ENCODE measurements around the gene CIITA. TPM values are rescaled to one million over a fixed set of nuclear protein-coding genes. Genes with fewer than 3 reads are reported as not detected.

The CIITA gene
- total RNA-seq, 1 donor from 2014 or later: 1.0 TPM

DNA sequence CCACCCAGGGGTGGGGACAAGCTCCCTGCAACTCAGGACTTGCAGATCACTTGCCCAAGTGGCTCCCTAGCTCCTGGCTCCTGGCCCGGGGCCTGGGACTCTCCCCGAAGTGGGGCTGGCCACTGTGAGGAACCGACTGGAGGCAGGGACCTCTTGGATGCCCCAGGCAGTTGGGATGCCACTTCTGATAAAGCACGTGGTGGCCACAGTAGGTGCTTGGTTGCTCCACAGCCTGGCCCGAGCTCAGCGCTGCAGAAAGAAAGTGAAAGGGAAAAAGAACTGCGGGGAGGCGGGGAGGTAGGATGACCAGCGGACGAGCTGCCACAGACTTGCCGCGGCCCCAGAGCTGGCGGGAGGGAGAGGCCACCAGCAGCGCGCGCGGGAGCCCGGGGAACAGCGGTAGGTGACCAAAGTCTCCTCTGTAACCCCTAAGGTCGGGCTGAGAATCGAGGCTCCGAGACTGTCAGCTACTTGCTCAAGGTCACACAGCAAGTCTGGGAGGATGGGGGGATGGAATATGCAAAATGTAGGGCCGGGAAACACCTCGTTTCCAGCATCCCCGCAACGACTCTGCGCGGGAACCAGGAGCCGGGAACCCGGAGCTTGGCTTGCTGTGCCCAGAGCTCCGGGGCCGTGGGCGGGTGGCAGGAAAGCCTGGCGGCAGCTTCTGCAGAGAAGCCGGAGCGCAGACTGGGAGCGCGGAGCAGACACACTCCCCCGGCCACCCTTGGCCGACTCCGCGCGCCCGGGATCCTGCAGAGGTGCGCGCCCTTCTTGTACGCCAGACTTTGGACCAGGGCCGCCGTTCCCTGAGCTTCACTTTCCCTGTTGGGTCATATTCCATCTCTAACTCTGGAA lies 1.9 kb downstream of the CIITA start:
- H3K9me3 ChIP-seq (ENCODE audit: control insufficient read depth in 3 of 3, low read length in 3 of 3): no peaks in the 10 kb centered on the region
- H3K27ac ChIP-seq (ENCODE audit: low read depth, low read length): peak overlapping the region; percentile 54
- H3K4me3 ChIP-seq (ENCODE audit: low read length in 3 of 3): peak overlapping the region; percentile 76 to 83 (median 82)
- H3K27me3 ChIP-seq (ENCODE audit: control insufficient read depth in 3 of 3, insufficient read depth in 3 of 3, low read length in 3 of 3): peaks cover 12 to 43% (median 13%) of the 10 kb centered on the region in 3 donors
- H3K9ac ChIP-seq (ENCODE audit: low read depth in 1 of 3, low read length in 3 of 3): peak overlapping the region; percentile 70 to 75 (median 70)
- no peaks in the 10 kb centered on the region for H3K36me3 ChIP-seq (ENCODE audit: control insufficient read depth in 3 of 3, insufficient read depth in 3 of 3, low read length in 3 of 3)
- peaks cover 25 to 34% (median 31%) of the 10 kb centered on the region in 3 donors for H3K4me1 ChIP-seq (ENCODE audit: control insufficient read depth in 3 of 3, insufficient read depth in 3 of 3, low read length in 3 of 3)

DNA sequence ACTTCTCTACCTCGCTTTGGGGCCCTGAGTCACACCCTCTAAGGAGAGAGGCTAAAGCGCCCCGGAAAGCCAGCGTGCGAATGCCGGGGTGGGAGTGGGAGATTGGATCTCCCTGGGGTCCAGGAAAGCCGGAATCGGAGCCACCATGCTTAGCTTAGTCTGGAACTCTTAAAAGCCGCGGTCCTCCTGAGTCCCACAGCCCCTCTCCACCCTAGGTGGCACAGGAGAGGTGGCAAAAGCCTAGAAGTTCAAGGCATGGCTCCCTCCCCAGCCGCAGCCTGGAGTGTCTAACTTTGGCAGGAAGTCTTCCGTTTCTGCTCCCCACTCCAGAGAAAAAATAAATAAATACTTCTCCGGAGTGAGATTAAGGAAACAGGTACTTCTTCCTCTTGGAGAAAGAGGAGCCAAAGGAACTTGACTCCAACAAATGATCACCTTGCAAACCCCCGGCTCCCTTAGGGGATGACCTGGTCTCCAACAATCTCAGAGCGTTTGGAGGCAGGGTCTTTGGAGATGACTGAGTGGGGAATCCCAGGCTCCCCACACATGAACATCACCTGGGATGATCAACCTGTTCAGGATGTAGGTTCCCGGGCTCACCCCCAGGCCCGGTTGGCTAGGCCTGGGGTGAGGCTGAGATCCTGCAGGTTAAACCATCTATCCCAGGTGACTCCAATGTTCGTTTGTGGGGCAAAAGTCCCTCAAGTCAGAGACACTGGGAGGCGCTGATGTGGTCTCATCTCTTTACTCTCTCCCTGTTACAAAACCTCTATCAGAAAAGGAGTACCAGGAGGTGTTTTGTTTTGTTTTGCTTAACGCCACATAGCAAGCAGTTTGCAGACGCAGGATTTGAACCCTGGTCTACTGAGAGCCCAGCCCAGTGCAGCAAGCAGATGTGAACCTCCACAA lies 2.9 kb downstream of the CIITA start:
- Histone ChIP-seq H3K9ac (ENCODE audit: low read depth in 1 of 3, low read length in 3 of 3) (peak overlapping the region in 2 of 3 donors; percentile 70 to 75), H3K27ac (ENCODE audit: low read depth, low read length) (peak overlapping the region; percentile 54), H3K4me1 (ENCODE audit: control insufficient read depth in 3 of 3, insufficient read depth in 3 of 3, low read length in 3 of 3) (peaks cover 30 to 42% (median 39%) of the 10 kb centered on the region in 3 donors), H3K36me3 (ENCODE audit: control insufficient read depth in 3 of 3, insufficient read depth in 3 of 3, low read length in 3 of 3) (no peaks in the 10 kb centered on the region), H3K9me3 (ENCODE audit: control insufficient read depth in 3 of 3, low read length in 3 of 3) (no peaks in the 10 kb centered on the region), H3K4me3 (ENCODE audit: low read length in 3 of 3) (peak overlapping the region; percentile 76 to 83 (median 82)), H3K27me3 (ENCODE audit: control insufficient read depth in 3 of 3, insufficient read depth in 3 of 3, low read length in 3 of 3) (peaks cover 8 to 35% (median 11%) of the 10 kb centered on the region in 3 donors)

DNA sequence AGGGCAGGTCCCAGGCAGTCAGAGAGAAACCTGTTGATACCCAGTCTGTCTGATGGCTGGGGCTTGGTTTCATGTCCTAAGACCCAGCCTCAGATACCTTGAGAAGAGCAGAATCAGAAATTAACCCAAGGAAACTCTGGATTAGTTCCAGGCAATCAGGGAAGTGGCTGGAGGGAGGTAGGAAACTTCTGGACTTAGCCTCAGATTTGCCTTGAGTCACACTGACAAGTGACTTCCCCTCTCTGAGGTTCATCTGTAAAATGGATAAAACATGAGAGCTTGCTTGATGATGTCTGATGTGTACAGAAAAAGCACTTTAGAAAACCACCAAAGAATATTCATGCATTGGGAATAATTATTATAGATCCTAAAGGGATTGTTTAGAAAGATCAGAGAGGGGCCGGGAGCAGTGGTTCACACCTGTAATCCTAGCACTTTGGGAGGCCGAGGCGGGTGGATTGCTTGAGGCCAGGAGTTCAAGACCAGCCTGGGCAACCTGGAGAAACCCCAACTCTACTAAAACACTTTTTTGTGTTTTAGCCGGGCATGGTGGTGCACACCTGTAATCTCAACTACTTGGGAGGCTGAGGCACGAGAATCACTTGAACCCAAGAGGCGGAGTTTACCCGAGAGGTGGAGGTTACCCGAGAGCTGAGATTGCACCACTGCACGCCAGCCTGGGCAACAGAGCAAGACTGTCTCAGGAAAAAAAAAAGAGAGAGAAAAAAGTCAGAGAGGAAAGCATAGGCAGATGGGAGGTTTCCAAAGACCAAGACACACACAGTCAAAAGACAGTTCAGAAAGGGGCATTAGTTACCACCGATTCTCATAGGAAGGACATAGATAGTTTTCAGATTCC lies 3.8 kb downstream of the CIITA start:
- Histone ChIP-seq H3K27me3 (ENCODE audit: control insufficient read depth in 3 of 3, insufficient read depth in 3 of 3, low read length in 3 of 3) (peaks cover 6 to 33% (median 8%) of the 10 kb centered on the region in 3 donors), H3K4me3 (ENCODE audit: low read length in 3 of 3) (peak overlapping the region in 1 of 3 donors; percentile 49), H3K4me1 (ENCODE audit: control insufficient read depth in 3 of 3, insufficient read depth in 3 of 3, low read length in 3 of 3) (peaks cover 30 to 45% (median 42%) of the 10 kb centered on the region in 3 donors), H3K9me3 (ENCODE audit: control insufficient read depth in 3 of 3, low read length in 3 of 3) (no peaks in the 10 kb centered on the region), H3K9ac (ENCODE audit: low read depth in 1 of 3, low read length in 3 of 3) (no peak overlapping the region), H3K27ac (ENCODE audit: low read depth, low read length) (peak overlapping the region; percentile 54), H3K36me3 (ENCODE audit: control insufficient read depth in 3 of 3, insufficient read depth in 3 of 3, low read length in 3 of 3) (no peaks in the 10 kb centered on the region)

DNA sequence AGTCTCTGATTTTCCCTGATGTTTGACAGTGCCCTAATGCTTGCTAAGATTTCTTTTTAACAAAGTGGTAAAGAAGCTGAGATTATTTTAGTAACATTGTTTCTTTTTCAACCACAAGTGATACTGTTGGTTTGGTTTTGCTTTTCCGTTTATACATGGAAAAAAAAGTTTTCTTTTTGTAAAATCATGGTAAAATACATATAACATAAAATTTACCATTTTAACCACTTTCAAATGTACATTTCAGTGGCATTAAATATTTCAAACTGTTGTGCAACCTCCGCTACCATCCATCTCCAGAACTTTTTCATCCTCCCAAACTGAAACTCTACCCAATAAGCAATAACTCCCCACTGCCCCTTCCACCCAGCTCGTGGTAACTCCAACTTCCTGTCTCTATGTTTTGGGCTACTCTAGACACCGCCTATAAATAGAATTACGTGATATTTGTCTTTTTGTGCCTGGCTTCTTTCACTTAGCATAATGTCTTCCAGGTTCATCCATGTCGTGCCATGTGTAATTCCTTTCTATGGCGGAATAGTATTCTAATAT lies 4.6 kb downstream of the CIITA start:
- Histone ChIP-seq H3K27ac (ENCODE audit: low read depth, low read length) (no peak overlapping the region), H3K4me3 (ENCODE audit: low read length in 3 of 3) (no peak overlapping the region), H3K9me3 (ENCODE audit: control insufficient read depth in 3 of 3, low read length in 3 of 3) (no peaks in the 10 kb centered on the region), H3K36me3 (ENCODE audit: control insufficient read depth in 3 of 3, insufficient read depth in 3 of 3, low read length in 3 of 3) (no peaks in the 10 kb centered on the region), H3K9ac (ENCODE audit: low read depth in 1 of 3, low read length in 3 of 3) (no peak overlapping the region), H3K27me3 (ENCODE audit: control insufficient read depth in 3 of 3, insufficient read depth in 3 of 3, low read length in 3 of 3) (peaks cover 6 to 30% (median 8%) of the 10 kb centered on the region in 3 donors), H3K4me1 (ENCODE audit: control insufficient read depth in 3 of 3, insufficient read depth in 3 of 3, low read length in 3 of 3) (peaks cover 34 to 50% (median 47%) of the 10 kb centered on the region in 3 donors)

DNA sequence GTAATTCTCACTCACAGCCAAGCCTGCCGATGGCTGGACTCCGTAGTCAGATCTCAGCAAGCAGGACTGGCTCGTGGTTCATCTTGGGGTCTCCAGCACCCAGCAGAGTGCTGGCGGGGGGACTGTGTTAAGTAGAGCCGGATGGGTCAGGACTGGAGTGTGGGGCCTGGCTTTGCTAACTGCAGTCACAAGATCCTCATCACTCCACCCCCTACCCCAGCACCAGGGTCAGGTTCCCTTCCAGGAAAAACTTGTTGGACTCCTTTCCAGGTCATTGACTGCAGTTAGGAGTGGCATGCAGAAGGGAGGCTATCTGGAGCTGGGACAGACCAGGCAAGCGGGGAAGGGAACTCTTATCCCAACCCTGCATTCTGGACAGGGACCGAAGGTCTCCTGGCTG lies 6.0 kb downstream of the CIITA start:
- peaks cover 0 to 19% (median 3%) of the 10 kb centered on the region in 3 donors for H3K27me3 ChIP-seq (ENCODE audit: control insufficient read depth in 3 of 3, insufficient read depth in 3 of 3, low read length in 3 of 3)
- H3K36me3 ChIP-seq (ENCODE audit: control insufficient read depth in 3 of 3, insufficient read depth in 3 of 3, low read length in 3 of 3): no peaks in the 10 kb centered on the region
- peak overlapping the region; percentile 73 for H3K27ac ChIP-seq (ENCODE audit: low read depth, low read length)
- H3K4me1 ChIP-seq (ENCODE audit: control insufficient read depth in 3 of 3, insufficient read depth in 3 of 3, low read length in 3 of 3): peaks cover 39 to 55% (median 47%) of the 10 kb centered on the region in 3 donors
- H3K9me3 ChIP-seq (ENCODE audit: control insufficient read depth in 3 of 3, low read length in 3 of 3): no peaks in the 10 kb centered on the region
- peak overlapping the region in 2 of 3 donors; percentile 43 to 68 for H3K9ac ChIP-seq (ENCODE audit: low read depth in 1 of 3, low read length in 3 of 3)
- H3K4me3 ChIP-seq (ENCODE audit: low read length in 3 of 3): peak overlapping the region in 2 of 3 donors; percentile 55 to 63

DNA sequence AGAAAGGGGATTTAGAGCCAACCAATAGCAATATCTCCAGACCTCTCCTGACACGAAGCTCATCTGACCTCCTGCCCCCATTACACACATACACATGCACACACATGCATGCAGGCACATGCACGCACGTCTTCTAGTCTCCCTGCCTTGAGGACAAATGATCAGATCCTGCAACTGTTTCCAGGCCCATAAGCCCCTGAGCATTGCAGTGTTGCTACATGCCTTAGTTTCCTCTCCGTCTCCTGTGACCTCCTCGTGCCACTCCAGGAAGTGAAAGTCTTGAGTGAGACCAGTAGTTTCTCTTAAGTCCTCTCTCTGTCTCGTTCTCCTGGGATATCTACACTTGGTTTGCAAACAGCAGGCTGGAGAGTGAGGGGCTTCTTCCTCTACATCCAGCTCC lies 8.2 kb downstream of the CIITA start:
- Histone ChIP-seq H3K36me3 (ENCODE audit: control insufficient read depth in 3 of 3, insufficient read depth in 3 of 3, low read length in 3 of 3) (no peaks in the 10 kb centered on the region), H3K9me3 (ENCODE audit: control insufficient read depth in 3 of 3, low read length in 3 of 3) (no peaks in the 10 kb centered on the region), H3K27me3 (ENCODE audit: control insufficient read depth in 3 of 3, insufficient read depth in 3 of 3, low read length in 3 of 3) (peaks cover 0 to 3% (median 0%) of the 10 kb centered on the region in 3 donors), H3K9ac (ENCODE audit: low read depth in 1 of 3, low read length in 3 of 3) (no peak overlapping the region), H3K4me1 (ENCODE audit: control insufficient read depth in 3 of 3, insufficient read depth in 3 of 3, low read length in 3 of 3) (peaks cover 25 to 40% (median 31%) of the 10 kb centered on the region in 3 donors), H3K4me3 (ENCODE audit: low read length in 3 of 3) (no peak overlapping the region), H3K27ac (ENCODE audit: low read depth, low read length) (no peak overlapping the region)

DNA sequence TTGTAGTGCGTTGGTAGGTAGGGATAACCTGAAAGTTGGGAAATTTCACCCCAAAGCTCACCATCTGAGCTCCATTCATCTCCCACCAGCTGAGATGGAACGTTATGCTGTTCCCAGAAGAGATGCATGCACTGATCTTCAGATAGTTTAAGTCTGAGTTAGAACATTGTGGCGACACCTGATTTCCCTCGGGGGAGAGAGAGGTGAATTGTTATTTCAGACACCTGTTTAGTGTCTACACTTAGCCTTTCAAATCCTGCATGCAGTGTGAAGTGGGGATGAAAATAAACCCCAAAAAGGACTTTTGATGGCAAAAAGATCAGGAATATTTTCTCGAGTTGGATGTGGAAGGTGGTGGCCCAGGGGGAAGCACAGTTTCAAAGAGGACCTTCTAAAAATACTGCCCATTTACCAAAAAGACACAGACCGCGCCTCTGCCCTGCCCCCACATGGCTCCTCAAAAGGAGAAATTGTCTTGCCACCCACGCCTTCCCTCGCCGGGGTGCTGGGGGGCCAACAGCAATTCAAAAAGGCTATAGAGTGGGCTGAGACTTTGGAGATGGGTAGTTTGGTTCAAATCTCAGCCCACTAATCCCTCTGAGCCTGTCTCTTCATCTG lies 11.4 kb downstream of the CIITA start:
- peaks cover 0 to 3% (median 0%) of the 10 kb centered on the region in 3 donors for H3K27me3 ChIP-seq (ENCODE audit: control insufficient read depth in 3 of 3, insufficient read depth in 3 of 3, low read length in 3 of 3)
- H3K27ac ChIP-seq (ENCODE audit: low read depth, low read length): no peak overlapping the region
- peaks cover 19 to 29% (median 24%) of the 10 kb centered on the region in 3 donors for H3K4me1 ChIP-seq (ENCODE audit: control insufficient read depth in 3 of 3, insufficient read depth in 3 of 3, low read length in 3 of 3)
- no peaks in the 10 kb centered on the region for H3K9me3 ChIP-seq (ENCODE audit: control insufficient read depth in 3 of 3, low read length in 3 of 3)
- H3K36me3 ChIP-seq (ENCODE audit: control insufficient read depth in 3 of 3, insufficient read depth in 3 of 3, low read length in 3 of 3): no peaks in the 10 kb centered on the region
- H3K9ac ChIP-seq (ENCODE audit: low read depth in 1 of 3, low read length in 3 of 3): no peak overlapping the region
- no peak overlapping the region for H3K4me3 ChIP-seq (ENCODE audit: low read length in 3 of 3)

DNA sequence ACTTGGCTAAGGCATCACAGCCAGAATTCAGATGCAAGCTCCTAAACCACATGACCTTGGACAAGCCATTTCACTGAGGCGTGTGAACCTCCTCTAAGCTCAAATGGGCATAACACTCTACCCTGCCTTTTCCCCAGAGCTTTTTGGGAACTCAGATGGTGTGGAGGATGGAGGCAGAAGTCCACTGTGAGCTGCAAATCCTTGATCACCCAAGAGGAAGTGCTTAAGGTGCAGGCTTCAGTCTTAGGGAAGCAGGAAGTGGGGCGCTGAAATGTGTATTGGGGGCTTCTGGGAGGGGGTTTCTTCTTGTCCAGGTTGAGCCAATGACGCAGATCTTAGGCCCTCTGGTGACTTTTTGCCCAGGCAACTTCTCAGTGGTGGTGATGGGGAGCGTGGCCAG lies 12.9 kb downstream of the CIITA start:
- no peak overlapping the region for H3K9ac ChIP-seq (ENCODE audit: low read depth in 1 of 3, low read length in 3 of 3)
- H3K4me1 ChIP-seq (ENCODE audit: control insufficient read depth in 3 of 3, insufficient read depth in 3 of 3, low read length in 3 of 3): peaks cover 9 to 15% (median 15%) of the 10 kb centered on the region in 3 donors
- H3K27ac ChIP-seq (ENCODE audit: low read depth, low read length): no peak overlapping the region
- no peak overlapping the region for H3K4me3 ChIP-seq (ENCODE audit: low read length in 3 of 3)
- peaks cover 0 to 3% (median 0%) of the 10 kb centered on the region in 3 donors for H3K27me3 ChIP-seq (ENCODE audit: control insufficient read depth in 3 of 3, insufficient read depth in 3 of 3, low read length in 3 of 3)
- no peaks in the 10 kb centered on the region for H3K36me3 ChIP-seq (ENCODE audit: control insufficient read depth in 3 of 3, insufficient read depth in 3 of 3, low read length in 3 of 3)
- H3K9me3 ChIP-seq (ENCODE audit: control insufficient read depth in 3 of 3, low read length in 3 of 3): no peaks in the 10 kb centered on the region

Data from skeletal muscle tissue (tissue), 4 donors.